ENCODE data around the gene CLPX.
"Not testable (repeated sequence)": the region's sequence is repeated elsewhere in the genome, so short reads cannot be mapped to it uniquely, and the experiment has no call there.

The CLPX gene

GRCh38 chr15:65099801-65100200 is 85.3 kb downstream of the CLPX start:
- DNase-seq = not testable (repeated sequence)

GRCh38 chr15:65099336-65099735 is 85.8 kb downstream of the CLPX start:
- no peak for DNase-seq

All from SIG-M5 (cell line).